ENCODE measurements around the gene RGS9.
"Not testable (repeated sequence)": the region's sequence is repeated elsewhere in the genome, so short reads cannot be mapped to it uniquely, and the experiment has no call there.

Gene RGS9

DNA sequence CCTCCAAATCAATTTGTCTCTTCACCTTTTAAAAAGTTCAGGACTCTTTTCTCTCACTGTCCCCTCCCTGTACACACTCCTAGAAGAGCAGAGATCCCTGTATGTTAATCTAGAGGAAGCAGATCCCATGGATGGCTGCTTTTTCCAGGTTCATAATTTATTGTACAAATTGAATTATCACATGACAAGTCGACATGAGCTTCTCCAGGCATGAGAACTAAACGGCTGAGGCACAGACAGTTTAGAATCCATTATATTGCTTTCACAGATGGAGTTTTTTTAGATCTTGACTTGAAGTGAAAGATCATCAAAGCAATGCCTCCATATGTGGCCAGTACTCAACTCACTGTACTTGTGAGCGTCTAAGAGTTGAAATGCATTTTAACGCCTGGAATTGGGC is 47.9 kb downstream of the RGS9 start:
- no peak for FAIRE-seq

GRCh38 chr17:65185668-65186382 is 48.7 kb downstream of the RGS9 start:
- FAIRE-seq, result no peak

- FAIRE-seq, result no peak
These were observed 53.4 kb downstream of the RGS9 start for GRCh38 chr17:65190467-65191097.

DNA sequence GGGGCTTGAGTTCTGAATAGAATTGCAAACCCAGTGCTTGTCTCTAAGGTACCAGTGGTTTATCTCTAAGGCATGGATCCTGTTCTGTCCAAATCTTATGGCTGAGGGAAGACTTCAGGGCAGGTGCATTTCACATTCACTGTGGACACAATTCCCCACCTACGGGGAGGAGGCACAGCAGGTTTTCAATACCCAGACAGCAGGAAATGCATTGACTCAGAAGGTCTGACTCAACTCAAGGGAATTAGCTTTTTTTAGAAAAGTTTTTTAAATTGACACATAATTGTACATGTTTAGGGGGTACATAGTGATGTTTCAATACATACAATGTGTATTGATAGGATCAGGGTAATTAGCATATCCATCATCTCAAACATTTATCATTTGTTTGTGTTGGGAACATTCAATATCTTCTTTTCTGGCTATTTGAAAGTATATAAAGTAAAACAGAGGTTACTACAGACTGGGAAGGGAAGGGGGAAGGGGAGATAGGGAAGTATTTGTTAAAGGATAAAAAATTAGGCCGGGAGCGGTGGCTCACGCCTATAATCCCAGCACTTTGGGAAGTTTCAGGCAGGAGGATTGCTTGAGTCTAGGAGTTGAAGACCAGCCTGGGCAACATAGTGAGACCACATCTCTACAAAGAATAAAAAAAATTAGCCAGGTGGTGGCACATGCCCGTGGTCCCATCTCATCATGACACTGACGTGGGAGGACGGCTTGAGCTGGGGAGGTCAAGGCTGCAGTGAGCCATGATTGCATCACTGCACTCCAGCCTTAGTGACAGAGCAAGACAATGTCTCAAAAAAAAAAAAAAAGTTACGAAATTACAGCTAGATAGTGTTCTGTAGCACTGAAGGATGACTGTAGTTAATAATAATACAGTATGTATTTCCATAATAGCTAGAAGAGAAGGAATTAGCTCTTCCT is 54.9 kb downstream of the RGS9 start:
- FAIRE-seq, result no peak

DNA sequence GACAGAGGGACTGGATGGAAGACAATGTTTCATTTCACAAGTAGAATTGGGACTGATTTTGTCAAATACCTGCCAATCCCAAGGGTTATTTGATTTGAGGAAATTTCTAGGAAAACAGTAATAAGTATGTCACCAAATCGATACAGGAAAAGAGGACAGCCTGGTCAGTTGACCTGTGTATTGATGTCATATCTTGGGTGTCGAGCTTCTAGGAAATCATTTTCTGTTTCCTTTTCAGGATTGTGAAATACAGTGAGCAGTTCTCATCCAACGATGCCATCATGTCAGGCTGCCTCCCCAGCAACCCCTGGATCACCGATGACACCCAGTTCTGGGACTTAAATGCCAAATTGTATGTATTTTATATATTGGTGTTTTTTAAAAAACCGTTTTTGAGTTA is 56.1 kb downstream of the RGS9 start:
- FAIRE-seq, result no peak

GRCh38 chr17:65193716-65194293 is 56.6 kb downstream of the RGS9 start:
- FAIRE-seq, result no peak

DNA sequence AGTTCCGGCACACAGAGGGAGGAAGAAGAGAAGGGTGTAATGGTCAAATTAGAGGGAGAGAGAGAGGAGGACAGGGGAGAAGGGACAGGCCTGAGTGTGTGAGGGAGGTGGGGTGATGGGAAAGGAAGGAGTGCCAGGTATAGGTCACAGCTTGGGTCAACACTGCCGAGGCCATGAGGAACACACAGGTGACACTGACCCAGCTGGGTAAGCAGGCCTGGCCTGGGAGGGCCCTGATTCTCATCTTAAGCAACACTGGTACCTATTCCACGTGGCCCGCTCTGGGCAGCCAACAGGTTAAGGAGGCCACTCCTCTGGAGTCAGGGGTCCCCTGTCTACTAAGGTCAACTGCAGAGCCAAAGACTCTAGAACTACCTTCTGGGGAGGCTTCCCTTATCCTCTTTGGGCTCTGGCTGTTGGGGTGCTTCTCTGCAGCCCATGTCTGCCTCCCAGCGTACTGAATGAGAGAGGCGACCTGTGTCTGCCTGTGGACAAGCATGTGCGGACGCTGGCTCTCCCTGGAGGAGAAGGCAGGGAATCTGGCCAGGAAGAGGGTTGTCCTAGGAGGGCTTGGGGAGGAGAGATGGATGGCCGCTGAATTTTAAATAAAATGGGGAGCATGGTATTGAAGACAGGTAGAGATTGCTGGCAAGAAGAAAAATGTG is 57.6 kb downstream of the RGS9 start:
- FAIRE-seq, result no peak

DNA sequence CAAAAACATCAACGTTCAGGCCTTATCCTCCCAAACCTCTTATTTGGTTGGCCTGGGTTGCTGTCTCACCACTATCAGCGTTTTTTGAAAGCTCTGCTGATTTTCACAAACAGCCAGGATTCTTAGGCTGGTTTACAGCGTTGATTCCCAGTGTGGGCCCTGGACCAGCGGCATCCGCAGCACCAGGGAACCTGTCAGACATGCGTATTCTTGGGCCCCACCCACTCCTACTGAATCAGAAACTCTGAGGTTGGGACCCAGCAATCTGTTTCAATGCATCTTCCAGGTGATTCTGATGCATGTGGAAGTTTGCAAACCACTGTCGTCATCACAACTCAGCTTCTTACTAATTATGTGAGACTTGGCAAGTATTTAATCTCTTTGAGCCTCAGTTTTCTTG is 58.5 kb downstream of the RGS9 start:
- FAIRE-seq, result no peak

GRCh38 chr17:65196617-65197016 is 59.4 kb downstream of the RGS9 start:
- FAIRE-seq, result no peak

- no peak for FAIRE-seq
These were observed 60.0 kb downstream of the RGS9 start for GRCh38 chr17:65197201-65197600.

GRCh38 chr17:65198653-65199382 is 61.6 kb downstream of the RGS9 start:
- peak; percentile 96 for FAIRE-seq

- no peak for FAIRE-seq
These were observed 64.2 kb downstream of the RGS9 start for GRCh38 chr17:65201331-65201730.

DNA sequence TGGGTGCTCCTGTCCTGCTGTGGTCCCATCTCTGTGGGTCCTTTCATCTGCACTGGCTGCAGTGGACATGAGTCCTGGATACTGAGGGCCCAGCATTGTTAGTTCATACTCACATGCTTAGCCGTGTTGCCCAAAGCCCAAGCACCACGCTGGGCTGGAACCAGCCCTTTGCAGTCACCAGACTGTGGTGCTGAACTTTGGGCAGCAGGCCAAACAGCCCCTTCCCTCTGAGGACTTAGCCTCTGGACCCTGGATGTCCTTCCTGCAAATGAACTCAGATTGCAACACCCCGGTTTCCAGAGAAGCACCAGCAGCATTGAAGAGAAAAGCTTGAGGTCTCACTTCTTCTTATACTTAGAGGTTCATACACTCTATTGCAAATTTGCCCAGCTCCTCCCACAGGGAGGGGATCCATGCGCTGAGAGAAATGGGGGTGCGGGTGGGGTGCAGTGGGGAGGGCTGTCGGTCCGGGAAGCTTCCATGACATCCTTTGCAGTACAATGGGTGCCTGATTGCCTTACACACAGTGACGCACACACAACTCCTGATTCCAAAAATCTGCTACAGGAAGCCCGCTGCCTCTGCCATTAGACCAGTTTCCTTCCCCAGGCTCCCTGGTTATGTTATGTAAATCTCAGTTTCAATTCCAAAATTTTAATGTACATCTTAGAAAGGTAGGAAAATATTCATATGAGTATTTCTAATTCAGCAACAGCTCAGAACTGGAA is 65.8 kb downstream of the RGS9 start:
- FAIRE-seq, result no peak

- no peak for FAIRE-seq
These were observed 66.8 kb downstream of the RGS9 start for GRCh38 chr17:65204001-65204400.

- no peak for FAIRE-seq
These were observed 68.5 kb downstream of the RGS9 start for GRCh38 chr17:65205655-65206054.

DNA sequence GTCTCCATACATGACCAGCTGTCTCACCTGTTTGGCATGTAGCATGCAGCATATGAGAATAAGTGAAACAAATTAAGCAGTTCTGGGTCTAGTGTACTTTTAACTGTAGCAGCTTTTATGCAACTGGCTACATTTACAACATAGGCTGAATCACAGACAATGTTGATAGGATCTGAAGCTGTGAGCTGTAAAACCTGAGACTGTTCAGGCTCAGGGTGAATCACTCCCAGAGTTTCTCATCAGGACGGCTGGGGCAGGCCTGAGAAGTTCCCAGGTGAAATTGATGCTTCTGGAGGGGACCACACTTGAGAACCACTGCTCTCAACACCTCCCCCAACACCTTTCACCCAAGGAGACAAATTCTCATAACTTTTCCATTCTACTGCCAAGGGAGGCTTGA is 70.3 kb downstream of the RGS9 start:
- not testable (repeated sequence) for FAIRE-seq

DNA sequence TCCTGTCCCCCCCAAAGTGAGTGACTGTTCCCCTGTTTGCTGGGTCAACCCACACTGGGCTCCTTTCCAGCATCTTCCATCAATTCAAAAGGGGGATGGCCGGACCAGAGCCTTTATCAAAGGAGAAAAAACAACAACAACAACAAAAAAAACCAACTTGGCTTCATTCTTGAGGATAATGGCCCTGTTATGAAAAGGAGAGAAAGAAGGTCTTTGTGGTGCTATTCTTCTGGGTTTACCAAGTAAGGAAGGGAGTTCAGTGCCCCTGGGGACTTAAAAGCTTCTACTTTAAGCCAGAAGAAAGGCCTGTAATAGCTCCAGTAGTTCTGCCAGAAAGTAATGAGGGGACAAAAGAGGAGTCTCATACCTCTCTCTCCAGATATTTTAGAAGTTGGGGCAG is 71.5 kb downstream of the RGS9 start:
- FAIRE-seq, result no peak

DNA sequence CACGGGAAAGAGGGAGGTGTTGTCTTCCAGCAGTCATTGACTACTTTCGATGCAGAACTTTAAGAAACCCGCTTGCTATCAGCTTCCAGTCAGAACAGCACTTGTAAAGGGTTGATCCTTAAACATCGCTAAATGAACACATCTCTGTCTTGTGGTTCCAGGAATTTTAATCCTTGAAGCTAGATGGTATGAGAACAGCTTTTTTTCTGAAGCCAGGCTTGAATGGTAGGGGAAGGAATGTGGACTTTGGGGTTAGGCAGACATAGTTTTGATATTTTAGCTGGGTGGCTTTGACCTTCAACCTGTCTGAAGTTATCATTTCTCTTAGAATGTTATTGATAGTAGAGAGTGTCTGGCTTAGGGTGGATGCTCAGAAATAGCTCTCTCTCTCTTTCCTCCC is 81.1 kb downstream of the RGS9 start:
- FAIRE-seq, result no peak

DNA sequence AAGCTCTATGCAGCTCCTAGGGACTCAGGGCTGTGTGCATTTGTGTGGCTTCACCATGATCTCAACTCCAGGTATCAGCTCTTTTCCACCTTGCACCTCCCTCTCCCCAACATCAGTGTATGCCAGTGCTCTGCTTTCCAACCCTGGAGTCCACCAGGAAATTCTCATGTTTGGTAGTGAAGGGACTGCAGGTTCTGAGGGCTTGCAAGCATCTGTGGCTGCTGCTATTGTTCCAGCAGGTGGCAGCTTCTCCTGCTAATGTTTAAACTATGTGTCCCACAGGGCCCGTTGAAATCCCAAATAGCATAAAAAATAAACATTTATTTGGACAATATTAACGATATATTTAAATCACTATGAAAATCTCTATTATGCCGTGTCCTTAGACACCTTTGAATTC is 82.0 kb downstream of the RGS9 start:
- FAIRE-seq, result no peak

DNA sequence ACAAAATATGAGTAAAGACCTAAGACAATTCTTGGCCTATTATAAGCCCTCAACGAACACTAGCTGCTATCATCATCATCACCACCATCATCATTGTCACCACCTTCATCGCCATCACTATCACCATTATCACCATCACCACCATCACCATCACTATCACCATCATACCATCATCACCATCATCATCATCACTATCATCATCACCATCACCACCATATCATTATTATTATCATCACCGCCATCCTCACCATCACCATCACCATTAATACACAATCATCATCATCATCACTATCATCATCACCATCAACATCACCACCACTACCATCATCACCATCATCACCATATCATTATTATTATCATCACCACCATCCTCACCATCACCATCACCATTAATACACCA is 82.5 kb downstream of the RGS9 start:
- FAIRE-seq, result no peak

DNA sequence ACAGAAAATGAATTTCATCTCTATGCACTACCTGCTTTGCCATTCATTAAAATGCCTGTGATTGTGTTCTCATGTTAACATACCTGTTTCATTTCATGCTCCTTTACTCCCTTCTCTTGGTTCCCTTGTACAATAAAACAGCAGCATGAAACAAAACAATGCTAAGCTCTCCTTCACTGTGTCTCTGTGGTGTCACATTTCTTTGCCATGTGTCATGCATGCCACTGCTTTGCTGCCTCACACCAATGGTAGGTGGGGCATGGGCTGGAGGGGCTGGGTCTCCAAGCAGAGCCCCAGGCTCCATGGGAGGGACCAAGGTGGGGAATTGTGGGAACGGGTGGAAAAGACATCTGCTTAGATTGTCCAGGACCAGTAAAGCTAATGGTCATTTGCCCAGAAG is 83.6 kb downstream of the RGS9 start:
- FAIRE-seq, result no peak
